HPDE6-E6E7 (cell line): ENCODE data around the gene CARD11.

Source experiments
- DNase-seq: peaks from one replicate; pipeline ENCODE4 v3.0.0; 2011; ENCODE audit warnings: missing footprints; ENCODE audit errors: extremely low spot score

The CARD11 gene

GRCh38 chr7:3043544-3044371 is at the start of gene CARD11:
TSS of gene CARD11 (minus strand) at chr7:3043867. CDS start at chr7:2958506, 85,361 bp downstream.
- no peak for DNase-seq

- no peak for DNase-seq
Observed at GRCh38 chr7:3092468-3092867, 48.8 kb upstream of the CARD11 start.

- no peak for DNase-seq
Observed at GRCh38 chr7:3091631-3092030, 48.0 kb upstream of the CARD11 start.

GRCh38 chr7:3089493-3089892 is 45.8 kb upstream of the CARD11 start:
- no peak for DNase-seq

- no peak for DNase-seq
Observed at GRCh38 chr7:3087243-3087755, 43.6 kb upstream of the CARD11 start.

GRCh38 chr7:3083350-3083749 is 39.7 kb upstream of the CARD11 start:
- DNase-seq, result no peak

GRCh38 chr7:3082831-3083230 is 39.2 kb upstream of the CARD11 start:
- DNase-seq, result no peak

- DNase-seq, result no peak
Observed at GRCh38 chr7:3082386-3082785, 38.7 kb upstream of the CARD11 start.

- DNase-seq, result no peak
Observed at GRCh38 chr7:3080106-3080505, 36.4 kb upstream of the CARD11 start.

- DNase-seq, result no peak
Observed at GRCh38 chr7:3078514-3078913, 34.8 kb upstream of the CARD11 start.

- DNase-seq, result no peak
Observed at GRCh38 chr7:3076700-3077099, 33.0 kb upstream of the CARD11 start.

GRCh38 chr7:3076163-3076562 is 32.5 kb upstream of the CARD11 start:
- DNase-seq, result no peak

GRCh38 chr7:3075441-3075840 is 31.8 kb upstream of the CARD11 start:
- DNase-seq, result no peak

GRCh38 chr7:3074459-3074821 is 30.8 kb upstream of the CARD11 start:
- DNase-seq, result no peak

GRCh38 chr7:3073763-3074458 is 30.2 kb upstream of the CARD11 start:
- no peak for DNase-seq

- DNase-seq, result no peak
Observed at GRCh38 chr7:3070908-3071307, 27.2 kb upstream of the CARD11 start.

- DNase-seq, result no peak
Observed at GRCh38 chr7:3069771-3070449, 26.2 kb upstream of the CARD11 start.

GRCh38 chr7:3068530-3068929 is 24.9 kb upstream of the CARD11 start:
- DNase-seq, result no peak

GRCh38 chr7:3067606-3068380 is 24.1 kb upstream of the CARD11 start:
- no peak for DNase-seq

GRCh38 chr7:3067193-3067592 is 23.5 kb upstream of the CARD11 start:
- no peak for DNase-seq

- DNase-seq, result no peak
Observed at GRCh38 chr7:3066506-3066905, 22.8 kb upstream of the CARD11 start.

GRCh38 chr7:3065724-3066143 is 22.1 kb upstream of the CARD11 start:
- no peak for DNase-seq
